HepG2 (cell line): ENCODE results near the gene RIPK3. TPM values are rescaled to one million over a fixed set of nuclear protein-coding genes. Genes with fewer than 3 reads are reported as not detected.

Source experiments
- ATAC-seq: fragments of 200-7000 bp; cut with Tn5 transposase; 3 replicates; pipeline ENCODE4 v1.9.1; 2020; ENCODE audit warnings: mild to moderate bottlenecking, moderate library complexity
- BruUV-seq: library from RNA; stranded (reverse); fragments of 400-500 nt; replicated peaks from 2 replicates; lab custom pipeline; 2021; lab: Mats Ljungman, UMichigan
- CTCF ChIA-PET: fragments of 300-600 bp; formaldehyde crosslinking; extraction: SDS; loops from one replicate; lab custom pipeline; 2021; ENCODE audit warnings: low total read pairs, inconsistent platforms, low intra/inter-chr PET ratio; lab: Yijun Ruan, JAX
- POLR2A ChIA-PET: fragments of 350-600 bp; sonication (Branson Sonifier 250); formaldehyde crosslinking; loops from one replicate; lab custom pipeline; 2020; ENCODE audit warnings: antibody characterized with exemption, inconsistent platforms; lab: Yijun Ruan, JAX
- DNase-seq: peaks from one replicate; pipeline ENCODE4 v3.0.0-alpha.2; 2015; ENCODE audit warnings: low spot score
- FAIRE-seq: peaks from 3 replicates; lab custom pipeline; 2011; peaks lifted over from hg19 to GRCh38; lab: Jason Lieb, UNC
- H2AFZ ChIP-seq: one replicate; pipeline ENCODE4 v1.6.1; 2011; ENCODE audit warnings: low read length, inconsistent platforms
- H3K27ac ChIP-seq: fragments of 300-600 bp; 3 replicates; pipeline ENCODE4 v1.8.0; 2011; ENCODE audit warnings: mixed run types, mild to moderate bottlenecking, mixed read lengths, low read length, inconsistent platforms; ENCODE audit not compliant: insufficient read depth; ENCODE audit errors: extremely low read length
- H3K27me3 ChIP-seq, 2 experiments: fragments of 200-600 bp in 1 of 2; 2 replicates in 1 of 2; 3 replicates in 1 of 2; pipeline versions ENCODE4 v1.6.0 to v1.8.0; 2011; ENCODE audit warnings: low read length in 2 of 2, mild to moderate bottlenecking in 2 of 2, moderate library complexity in 2 of 2, inconsistent platforms in 1 of 2; ENCODE audit not compliant: insufficient read depth in 2 of 2, control insufficient read depth in 1 of 2
- H3K36me3 ChIP-seq, 2 experiments: fragments of 200-600 bp in 1 of 2; replicated peaks in 1 of 2; 2 replicates in 1 of 2; 3 replicates in 1 of 2; pipeline versions ENCODE4 v1.5.1 to v1.8.0; 2011; ENCODE audit warnings: low read length in 2 of 2, inconsistent platforms in 1 of 2; ENCODE audit not compliant: insufficient read depth in 2 of 2, control insufficient read depth in 1 of 2
- H3K4me1 ChIP-seq: 2 replicates; pipeline ENCODE4 v1.5.1; 2012; ENCODE audit warnings: low read length, inconsistent platforms; ENCODE audit not compliant: insufficient read depth
- H3K4me2 ChIP-seq: 2 replicates; pipeline ENCODE4 v1.6.0; 2011; ENCODE audit warnings: low read depth, low read length, inconsistent platforms
- H3K4me3 ChIP-seq, 3 experiments: fragments of 200-600 bp in 1 of 3; sonication (generic), shearing (Covaris generic) in 1 of 3; replicated peaks in 1 of 3; 2 replicates each; pipeline ENCODE4 v1.5.1; 2011 to 2016; ENCODE audit warnings: low read length in 3 of 3, inconsistent platforms in 2 of 3, low read depth in 2 of 3, mild to moderate bottlenecking in 2 of 3, control low read depth in 1 of 3, mixed read lengths in 1 of 3; ENCODE audit not compliant: insufficient read depth in 1 of 3
- H3K79me2 ChIP-seq: one replicate; pipeline ENCODE4 v1.6.1; 2011; ENCODE audit warnings: low read length, inconsistent platforms; ENCODE audit not compliant: insufficient read depth
- H3K9ac ChIP-seq: 2 replicates; pipeline ENCODE4 v1.6.0; 2011; ENCODE audit warnings: mild to moderate bottlenecking, low read depth, low read length, inconsistent platforms; ENCODE audit not compliant: insufficient read depth
- H3K9me3 ChIP-seq: 2 replicates; pipeline ENCODE4 v1.5.1; 2012; ENCODE audit warnings: mild to moderate bottlenecking, low read length
- H4K20me1 ChIP-seq: 2 replicates; pipeline ENCODE4 v1.6.0; 2011; ENCODE audit warnings: inconsistent platforms, mild to moderate bottlenecking, low read length, moderate library complexity; ENCODE audit not compliant: insufficient read depth
- AGO2 ChIP-seq: fragments of 200-400 bp; formaldehyde crosslinking; optimal IDR thresholded peaks from 2 replicates; pipeline ENCODE3; 2017; ENCODE audit warnings: mild to moderate bottlenecking, low read depth, low read length, moderate library complexity
- GATA4 ChIP-seq: sonication (generic); IDR thresholded peaks from 2 replicates; pipeline ENCODE4 v1.6.1; 2016; ENCODE audit warnings: antibody characterized with exemption, low read depth, borderline replicate concordance
- HOXA9 ChIP-seq: sonication (generic); formaldehyde crosslinking; IDR thresholded peaks from 2 replicates; pipeline ENCODE4 v1.8.1; 2022; ENCODE audit warnings: missing genetic modification reagents, mild to moderate bottlenecking, moderate library complexity, borderline replicate concordance
- NFE2L1 ChIP-seq: sonication (generic); formaldehyde crosslinking; IDR thresholded peaks from 2 replicates; pipeline ENCODE4 v1.4.0; 2020; ENCODE audit warnings: missing genetic modification reagents, mild to moderate bottlenecking, borderline replicate concordance
- NFYC ChIP-seq: IDR thresholded peaks from 2 replicates; pipeline ENCODE4 v1.6.1; 2016; ENCODE audit warnings: missing genetic modification reagents, missing compliant biosample characterization
- POLR2AphosphoS2 ChIP-seq: IDR thresholded peaks from 2 replicates; pipeline ENCODE4 v1.6.1; 2011; ENCODE audit warnings: low read depth, low read length, improper control_type of control experiment
- SMAD3 ChIP-seq: sonication (generic); formaldehyde crosslinking; IDR thresholded peaks from 2 replicates; pipeline ENCODE4 v1.4.0; 2020; ENCODE audit warnings: missing genetic modification reagents
- SOX5 ChIP-seq: IDR thresholded peaks from 2 replicates; pipeline ENCODE4 v1.6.1; 2016; ENCODE audit warnings: borderline replicate concordance
- ZBTB7B ChIP-seq: sonication (generic); formaldehyde crosslinking; IDR thresholded peaks from 2 replicates; pipeline ENCODE4 v1.4.0; 2020; ENCODE audit warnings: missing genetic modification reagents
- ZNF124 ChIP-seq: sonication (generic); formaldehyde crosslinking; IDR thresholded peaks from 2 replicates; pipeline ENCODE4 v1.4.0; 2020; ENCODE audit warnings: missing genetic modification reagents
- ZNF225 ChIP-seq: sonication (generic); formaldehyde crosslinking; IDR thresholded peaks from 2 replicates; pipeline ENCODE4 v1.4.0; 2020; ENCODE audit warnings: mild to moderate bottlenecking, missing genetic modification reagents
- ZNF660 ChIP-seq: sonication (generic); formaldehyde crosslinking; IDR thresholded peaks from 2 replicates; pipeline ENCODE4 v1.5.1; 2020; ENCODE audit warnings: mild to moderate bottlenecking, low read depth, missing genetic modification reagents, borderline replicate concordance
- ZNF678 ChIP-seq: sonication (generic); formaldehyde crosslinking; IDR thresholded peaks from 2 replicates; pipeline ENCODE4 v1.4.0; 2020; ENCODE audit warnings: mild to moderate bottlenecking, missing genetic modification reagents
- WGBS: methylation state at CpG from one replicate; pipeline ENCODE4 v1.1.6; 2017; ENCODE audit warnings: low lambda C conversion rate; 5-methylcytosine and 5-hydroxymethylcytosine counted together
- in situ Hi-C: cut with HindIII; loops from 2 replicates; pipeline ENCODE4 v1.10.0; 2017; ENCODE audit warnings: low pct_unique_long_range_greater_than_20kb; ENCODE audit not compliant: extremely low pct_ligation_motif_present
- intact Hi-C: fragments of 100-400 bp; cut with micrococcal nuclease; formaldehyde crosslinking; loops from one replicate; pipeline ENCODE4 v1.10.0; 2022; ENCODE audit not compliant: unreplicated experiment
- polyA plus RNA-seq, 8 experiments: library from polyadenylated mRNA; depleted of rRNA in 3 of 8; stranded (reverse) in 7 of 8; unstranded in 1 of 8; fragments of >200 nt; fragmentation: Illumina TruSeq in 4 of 8; extraction: Trizol in 4 of 8; gene quantifications; 2 replicates each; pipeline versions ENCODE4 v1.2.1 to v1.2.3, GENCODE V29; 2011 to 2016; ENCODE audit warnings: low read depth in 4 of 8, missing spikeins in 1 of 8, mixed read lengths in 1 of 8; ENCODE audit not compliant: insufficient read depth in 1 of 8
- total RNA-seq, 5 experiments: library from RNA; depleted of rRNA; stranded (reverse); fragments of >200 nt; fragmentation: Illumina TruSeq; extraction: Trizol; gene quantifications; 2 replicates each; pipeline ENCODE4 v1.2.3, GENCODE V29; 2016; ENCODE audit warnings: low read depth in 1 of 5
- TF ChIP-seq, protein P1 (sequence below): sonication (generic); formaldehyde crosslinking; IDR thresholded peaks from 2 replicates; pipeline ENCODE4 v1.4.0; 2020; ENCODE audit warnings: missing genetic modification reagents, borderline replicate concordance
- TF ChIP-seq, protein P2 (sequence below): sonication (generic); formaldehyde crosslinking; IDR thresholded peaks from 2 replicates; pipeline ENCODE4 v1.8.1; 2022; ENCODE audit warnings: mild to moderate bottlenecking, missing genetic modification reagents
- TF ChIP-seq, protein P3 (sequence below): sonication (generic); formaldehyde crosslinking; IDR thresholded peaks from 2 replicates; pipeline ENCODE4 v1.4.0; 2020; ENCODE audit warnings: mild to moderate bottlenecking, missing genetic modification reagents

Gene RIPK3
- total and polyA plus RNA-seq, 2 of the 13 experiments (the other 11 are each of a cell fraction or from before 2014, with no cell fraction given) = not detected

DNA sequence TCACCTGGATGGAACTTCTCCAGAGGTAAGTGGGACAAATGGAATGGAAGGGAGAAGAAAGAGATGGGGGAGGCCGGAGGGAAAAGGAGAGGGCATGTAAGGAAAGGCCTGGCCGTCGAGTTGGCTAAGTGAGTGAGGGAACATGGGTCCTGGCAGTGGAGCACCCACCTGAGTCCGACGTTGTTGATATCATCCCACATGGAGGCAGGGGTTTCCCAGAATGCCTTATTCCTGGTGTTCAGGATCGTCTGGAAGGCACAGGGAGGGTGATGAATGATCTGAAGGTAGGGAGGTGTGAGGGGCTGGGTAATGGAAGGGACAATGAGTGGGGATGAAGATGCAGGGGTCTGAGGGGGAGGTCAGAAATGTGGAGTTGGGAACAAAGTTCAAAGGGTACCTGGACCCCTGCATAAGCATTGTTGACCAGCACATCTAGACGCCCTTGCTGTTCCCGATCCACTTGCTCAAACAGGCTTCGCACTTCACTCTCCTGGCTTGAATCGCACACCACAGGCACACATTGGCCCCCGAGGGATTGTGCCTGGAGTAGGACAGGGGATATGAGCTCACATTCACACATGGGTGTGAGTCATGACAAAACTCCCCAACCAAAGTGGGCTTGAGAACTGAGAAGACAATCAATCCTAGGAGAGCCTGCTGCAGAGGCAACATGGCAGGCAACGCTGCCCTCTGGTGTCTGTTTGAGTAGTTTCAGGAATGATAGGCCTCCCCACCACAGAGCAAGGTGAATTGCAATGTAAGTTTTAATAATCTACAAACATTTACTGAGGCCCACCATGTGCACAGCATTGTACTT, 43.2 kb downstream of the RIPK3 start:
- in situ Hi-C loops = loop anchor here (5.0 kb wide), 1 partner anchor 54 kb away; the partner anchor contains the start of gene TINF2
- Histone ChIP-seq H3K36me3 (peaks cover 29 to 48% of the 10 kb centered on the region in 2 experiments), H3K4me3 (no peak overlapping the region; a peak in 1 of 6 replicates), H3K9me3 (no peaks in the 10 kb centered on the region), H2AFZ (no peak overlapping the region), H3K4me2 (peak overlapping the region; percentile 34), H3K79me2 (peaks cover 35% of the 10 kb centered on the region), H4K20me1 (0 out of 2 replicates have a peak, but pooled peaks cover 4% of the 10 kb centered on the region), H3K9ac (no peak overlapping the region), H3K4me1 (peaks cover 47% of the 10 kb centered on the region), H3K27me3 (no peaks in the 10 kb centered on the region; a peak in 1 of 5 replicates), H3K27ac (peak overlapping the region; percentile 2)
- WGBS = 79% methylated on average over 12 of the region's 12 CpGs
- no TSS peak for BruUV-seq
- CTCF ChIA-PET = interaction anchor here (1.0 to 5.7 kb wide), 13 partner anchors 9 to 283 kb away, joined by 3 to 217 read pairs (median 9); partner anchors contain the start of genes CHMP4A, CIDEB, LTB4R2 and MDP1
- DNase-seq = peak; percentile 90
- intact Hi-C loops = loop anchor here (1.0 to 10.0 kb wide), 7 partner anchors 25 to 992 kb away; partner anchors contain the start of genes BCL2L2, MDP1, PPP1R3E and RABGGTA
- peak; percentile 78 for FAIRE-seq
- POLR2A ChIA-PET = interaction anchor here (0.8 to 24.7 kb wide), 11 partner anchors 14 to 182 kb away, joined by 3 to 850 read pairs (median 13); partner anchors contain the start of genes CHMP4A, CIDEB, DCAF11 and EMC9
- ATAC-seq = peak; percentile 59
- TF ChIP-seq ZBTB7B (CRISPR knock-in tag) (no peak), SOX5 (CRISPR knock-in tag) (0 out of 2 replicates have a peak, but pooled peaks have one; percentile 16), GATA4 (no peak), AGO2 (peak; percentile 31), ZNF225 (no peak), HOXA9 (CRISPR knock-in tag) (peak; percentile 33; the same call in 1 of the 2 replicates), SMAD3 (CRISPR knock-in tag) (0 out of 2 replicates have a peak, but pooled peaks have one; percentile 27), POLR2AphosphoS2 (no peak), ZNF124 (CRISPR knock-in tag) (peak; percentile 85), NFYC (peak; percentile 26; the same call in 1 of the 2 replicates), ZNF660 (no peak), NFE2L1 (CRISPR knock-in tag) (no peak), ZNF678 (CRISPR knock-in tag) (no peak)
- TF ChIP-seq, protein P1, sequence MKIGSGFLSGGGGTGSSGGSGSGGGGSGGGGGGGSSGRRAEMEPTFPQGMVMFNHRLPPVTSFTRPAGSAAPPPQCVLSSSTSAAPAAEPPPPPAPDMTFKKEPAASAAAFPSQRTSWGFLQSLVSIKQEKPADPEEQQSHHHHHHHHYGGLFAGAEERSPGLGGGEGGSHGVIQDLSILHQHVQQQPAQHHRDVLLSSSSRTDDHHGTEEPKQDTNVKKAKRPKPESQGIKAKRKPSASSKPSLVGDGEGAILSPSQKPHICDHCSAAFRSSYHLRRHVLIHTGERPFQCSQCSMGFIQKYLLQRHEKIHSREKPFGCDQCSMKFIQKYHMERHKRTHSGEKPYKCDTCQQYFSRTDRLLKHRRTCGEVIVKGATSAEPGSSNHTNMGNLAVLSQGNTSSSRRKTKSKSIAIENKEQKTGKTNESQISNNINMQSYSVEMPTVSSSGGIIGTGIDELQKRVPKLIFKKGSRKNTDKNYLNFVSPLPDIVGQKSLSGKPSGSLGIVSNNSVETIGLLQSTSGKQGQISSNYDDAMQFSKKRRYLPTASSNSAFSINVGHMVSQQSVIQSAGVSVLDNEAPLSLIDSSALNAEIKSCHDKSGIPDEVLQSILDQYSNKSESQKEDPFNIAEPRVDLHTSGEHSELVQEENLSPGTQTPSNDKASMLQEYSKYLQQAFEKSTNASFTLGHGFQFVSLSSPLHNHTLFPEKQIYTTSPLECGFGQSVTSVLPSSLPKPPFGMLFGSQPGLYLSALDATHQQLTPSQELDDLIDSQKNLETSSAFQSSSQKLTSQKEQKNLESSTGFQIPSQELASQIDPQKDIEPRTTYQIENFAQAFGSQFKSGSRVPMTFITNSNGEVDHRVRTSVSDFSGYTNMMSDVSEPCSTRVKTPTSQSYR = peak; percentile 8; the same call in 1 of the 2 replicates
- TF ChIP-seq, protein P2, sequence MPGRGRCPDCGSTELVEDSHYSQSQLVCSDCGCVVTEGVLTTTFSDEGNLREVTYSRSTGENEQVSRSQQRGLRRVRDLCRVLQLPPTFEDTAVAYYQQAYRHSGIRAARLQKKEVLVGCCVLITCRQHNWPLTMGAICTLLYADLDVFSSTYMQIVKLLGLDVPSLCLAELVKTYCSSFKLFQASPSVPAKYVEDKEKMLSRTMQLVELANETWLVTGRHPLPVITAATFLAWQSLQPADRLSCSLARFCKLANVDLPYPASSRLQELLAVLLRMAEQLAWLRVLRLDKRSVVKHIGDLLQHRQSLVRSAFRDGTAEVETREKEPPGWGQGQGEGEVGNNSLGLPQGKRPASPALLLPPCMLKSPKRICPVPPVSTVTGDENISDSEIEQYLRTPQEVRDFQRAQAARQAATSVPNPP = no peak
- TF ChIP-seq, protein P3, sequence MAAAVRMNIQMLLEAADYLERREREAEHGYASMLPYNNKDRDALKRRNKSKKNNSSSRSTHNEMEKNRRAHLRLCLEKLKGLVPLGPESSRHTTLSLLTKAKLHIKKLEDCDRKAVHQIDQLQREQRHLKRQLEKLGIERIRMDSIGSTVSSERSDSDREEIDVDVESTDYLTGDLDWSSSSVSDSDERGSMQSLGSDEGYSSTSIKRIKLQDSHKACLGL = 0 out of 2 replicates have a peak, but pooled peaks have one; percentile 52
